ENCODE data around the gene BANF2.

Gene BANF2

GRCh38 chr20:17682103-17682888 is 17.5 kb upstream of the BANF2 start, which contains the start of gene RRBP1:
Gene RRBP1 (minus strand): TSS chr20:17682242. CDS start chr20:17660507, 21,735 bp downstream.
- peak within 1 kb of the TSS; percentile 77 for H3K4me3 ChIP-seq (ENCODE audit: low read length)
- peaks cover 8% of the 10 kb centered on the region for H4K20me1 ChIP-seq (ENCODE audit: control insufficient read depth, insufficient read depth, low read depth, low read length)
- peaks cover 20% of the 10 kb centered on the region for H3K4me1 ChIP-seq (ENCODE audit: control insufficient read depth, low read length)
- TF ChIP-seq CTCF (IDR thresholded peaks at IDR 0.05; ENCODE audit: low read depth, low read length, poor library complexity, severe bottlenecking) (peak; percentile 98), EZH2phosphoT487 (IDR thresholded peaks at IDR 0.05; ENCODE audit: borderline replicate concordance, low read length) (no peak)
- no peaks in the 10 kb centered on the region for H3K9me3 ChIP-seq (ENCODE audit: control insufficient read depth, insufficient read depth, low read length)
- H3K36me3 ChIP-seq (ENCODE audit: control insufficient read depth, low read length) = peaks cover 20% of the 10 kb centered on the region
- H3K4me2 ChIP-seq (ENCODE audit: low read length) = peak within 1 kb of the TSS; percentile 70
- no peaks in the 10 kb centered on the region for H3F3A ChIP-seq (ENCODE audit: control insufficient read depth, insufficient read depth)
- H3K27me3 ChIP-seq (ENCODE audit: control insufficient read depth, low read length) = peaks cover 28% of the 10 kb centered on the region
- no peaks in the 10 kb centered on the region for H3K9me2 ChIP-seq (replicated peaks; ENCODE audit: control insufficient read depth, low read length)
- peak within 1 kb of the TSS; percentile 10; the same call in 1 of the 2 replicates for H3K27ac ChIP-seq (ENCODE audit: low read depth, low read length)
- peaks cover 25% of the 10 kb centered on the region for H3K79me2 ChIP-seq (ENCODE audit: control insufficient read depth, low read length)

- no peaks in the 10 kb centered on the region for H3K9me2 ChIP-seq (replicated peaks; ENCODE audit: control insufficient read depth, low read length)
- TF ChIP-seq CTCF (IDR thresholded peaks at IDR 0.05; ENCODE audit: low read depth, low read length, poor library complexity, severe bottlenecking) = no peak
- TF ChIP-seq EZH2phosphoT487 (IDR thresholded peaks at IDR 0.05; ENCODE audit: borderline replicate concordance, low read length) = no peak
- H3K9me3 ChIP-seq (ENCODE audit: control insufficient read depth, insufficient read depth, low read length) = no peaks in the 10 kb centered on the region
- H3K79me2 ChIP-seq (ENCODE audit: control insufficient read depth, low read length) = peaks cover 24% of the 10 kb centered on the region
- no peak overlapping the region for H3K27ac ChIP-seq (ENCODE audit: low read depth, low read length)
- peaks cover 20% of the 10 kb centered on the region for H3K4me1 ChIP-seq (ENCODE audit: control insufficient read depth, low read length)
- H3K27me3 ChIP-seq (ENCODE audit: control insufficient read depth, low read length) = peaks cover 32% of the 10 kb centered on the region
- peak overlapping the region; percentile 76 for H3K4me3 ChIP-seq (ENCODE audit: low read length)
- no peaks in the 10 kb centered on the region for H3F3A ChIP-seq (ENCODE audit: control insufficient read depth, insufficient read depth)
- H3K4me2 ChIP-seq (ENCODE audit: low read length) = peak overlapping the region; percentile 70
- peaks cover 18% of the 10 kb centered on the region for H3K36me3 ChIP-seq (ENCODE audit: control insufficient read depth, low read length)
- peaks cover 8% of the 10 kb centered on the region for H4K20me1 ChIP-seq (ENCODE audit: control insufficient read depth, insufficient read depth, low read depth, low read length)
Observed at GRCh38 chr20:17682889-17683198, 16.9 kb upstream of the BANF2 start.

- peaks cover 8% of the 10 kb centered on the region for H4K20me1 ChIP-seq (ENCODE audit: control insufficient read depth, insufficient read depth, low read depth, low read length)
- no peaks in the 10 kb centered on the region for H3K9me3 ChIP-seq (ENCODE audit: control insufficient read depth, insufficient read depth, low read length)
- TF ChIP-seq EZH2phosphoT487 (IDR thresholded peaks at IDR 0.05; ENCODE audit: borderline replicate concordance, low read length) = no peak
- TF ChIP-seq CTCF (IDR thresholded peaks at IDR 0.05; ENCODE audit: low read depth, low read length, poor library complexity, severe bottlenecking) = no peak
- no peaks in the 10 kb centered on the region for H3K9me2 ChIP-seq (replicated peaks; ENCODE audit: control insufficient read depth, low read length)
- no peak overlapping the region for H3K27ac ChIP-seq (ENCODE audit: low read depth, low read length)
- H3K4me3 ChIP-seq (ENCODE audit: low read length) = peak overlapping the region; percentile 76
- peak overlapping the region; percentile 70 for H3K4me2 ChIP-seq (ENCODE audit: low read length)
- peaks cover 15% of the 10 kb centered on the region for H3K36me3 ChIP-seq (ENCODE audit: control insufficient read depth, low read length)
- peaks cover 32% of the 10 kb centered on the region for H3K27me3 ChIP-seq (ENCODE audit: control insufficient read depth, low read length)
- H3F3A ChIP-seq (ENCODE audit: control insufficient read depth, insufficient read depth) = no peaks in the 10 kb centered on the region
- peaks cover 24% of the 10 kb centered on the region for H3K79me2 ChIP-seq (ENCODE audit: control insufficient read depth, low read length)
- peaks cover 20% of the 10 kb centered on the region for H3K4me1 ChIP-seq (ENCODE audit: control insufficient read depth, low read length)
Observed at GRCh38 chr20:17683218-17684076, 16.3 kb upstream of the BANF2 start.
